CD4-positive, alpha-beta T cell (primary cell): ENCODE measurements around the gene SPINT2. TPM values are rescaled to one million over a fixed set of nuclear protein-coding genes. Genes with fewer than 3 reads are reported as not detected.

Experiments used
- ATAC-seq: fragments of 200-7000 bp; cut with Tn5 transposase; one replicate; pipeline ENCODE4 v1.10.0; 2022; ENCODE audit warnings: mild to moderate bottlenecking; ENCODE audit not compliant: poor library complexity
- CTCF ChIA-PET: fragments of 350-600 bp; sonication (Branson Sonifier 250); formaldehyde crosslinking; loops from one replicate; lab custom pipeline; 2021; ENCODE audit warnings: antibody characterized with exemption, inconsistent platforms; lab: Charles Lee
- POLR2A ChIA-PET: fragments of 350-600 bp; sonication (Branson Sonifier 250); formaldehyde crosslinking; loops from one replicate; lab custom pipeline; 2021; ENCODE audit warnings: antibody characterized with exemption, inconsistent platforms; lab: Charles Lee
- DNase-seq, 14 experiments: peaks; one replicate each; pipeline ENCODE4 v3.0.0-alpha.2; 2013 to 2020; ENCODE audit warnings: mixed read lengths in 2 of 14
- H3K27ac ChIP-seq, 2 donors: one replicate each; pipeline versions ENCODE4 v1.5.1 to v1.7.0; 2013; ENCODE audit warnings: low read length in 2 of 2, low read depth in 1 of 2, mild to moderate bottlenecking in 1 of 2
- H3K27me3 ChIP-seq, 2 experiments: 1 replicate in 1 of 2; 2 replicates in 1 of 2; pipeline versions ENCODE4 v1.6.1 to v1.7.0; 2013; ENCODE audit warnings: low read length in 2 of 2, control low read depth in 1 of 2, mild to moderate bottlenecking in 1 of 2, moderate library complexity in 1 of 2; ENCODE audit not compliant: insufficient read depth in 2 of 2, control insufficient read depth in 1 of 2
- H3K36me3 ChIP-seq: one replicate; pipeline ENCODE4 v1.6.1; 2013; ENCODE audit warnings: low read length, control low read depth; ENCODE audit not compliant: insufficient read depth
- H3K4me1 ChIP-seq: one replicate; pipeline ENCODE4 v1.6.1; 2013; ENCODE audit warnings: low read length, control low read depth; ENCODE audit not compliant: insufficient read depth
- H3K4me3 ChIP-seq: one replicate; pipeline ENCODE4 v1.5.1; 2013; ENCODE audit warnings: mild to moderate bottlenecking, low read length, moderate library complexity
- H3K9me3 ChIP-seq, 2 experiments: 1 replicate in 1 of 2; 2 replicates in 1 of 2; pipeline versions ENCODE4 v1.6.1 to v1.7.0; 2013; ENCODE audit warnings: low read length in 2 of 2, mild to moderate bottlenecking in 2 of 2, control low read depth in 1 of 2, moderate library complexity in 1 of 2; ENCODE audit not compliant: control insufficient read depth in 1 of 2, insufficient read depth in 1 of 2
- H3K27ac Mint-ChIP-seq: one replicate; pipeline ENCODE4 v1.8.0; 2020; ENCODE audit warnings: mixed read lengths
- H3K27me3 Mint-ChIP-seq: one replicate; pipeline ENCODE4 v1.8.0; 2021; ENCODE audit warnings: mixed read lengths
- H3K36me3 Mint-ChIP-seq: one replicate; pipeline ENCODE4 v1.8.0; 2021; ENCODE audit warnings: low read depth, mixed read lengths
- H3K4me1 Mint-ChIP-seq: one replicate; pipeline ENCODE4 v1.8.0; 2021; ENCODE audit warnings: low read depth, mixed read lengths
- H3K4me3 Mint-ChIP-seq: one replicate; pipeline ENCODE4 v1.8.0; 2020; ENCODE audit warnings: mild to moderate bottlenecking, mixed read lengths
- H3K9me3 Mint-ChIP-seq: one replicate; pipeline ENCODE4 v1.8.0; 2020; ENCODE audit warnings: mixed read lengths
- intact Hi-C, 2 experiments: fragments of 100-400 bp; cut with DNase I in 1 of 2; cut with micrococcal nuclease in 1 of 2; formaldehyde crosslinking; loops; one replicate each; pipeline versions ENCODE4 v1.15.1 to v1.9.0; 2023 to 2025; cut with DNase I, micrococcal nuclease
- total RNA-seq, 174 experiments: library from RNA in 2 of 174; stranded (reverse) in 2 of 174; gene quantifications; one replicate each; pipeline ENCODE4 v1.2.3 and lab custom pipeline; 2021 to 2026
- TF ChIP-seq, protein P1 (sequence below): fragments of 200-600 bp; IDR thresholded peaks from one replicate; pipeline ENCODE4 v1.8.0; 2022; ENCODE audit warnings: antibody characterized with exemption, mild to moderate bottlenecking

SPINT2 gene
- total RNA-seq, 2 experiments from 2014 or later = 25.4 to 26.5 TPM

DNA sequence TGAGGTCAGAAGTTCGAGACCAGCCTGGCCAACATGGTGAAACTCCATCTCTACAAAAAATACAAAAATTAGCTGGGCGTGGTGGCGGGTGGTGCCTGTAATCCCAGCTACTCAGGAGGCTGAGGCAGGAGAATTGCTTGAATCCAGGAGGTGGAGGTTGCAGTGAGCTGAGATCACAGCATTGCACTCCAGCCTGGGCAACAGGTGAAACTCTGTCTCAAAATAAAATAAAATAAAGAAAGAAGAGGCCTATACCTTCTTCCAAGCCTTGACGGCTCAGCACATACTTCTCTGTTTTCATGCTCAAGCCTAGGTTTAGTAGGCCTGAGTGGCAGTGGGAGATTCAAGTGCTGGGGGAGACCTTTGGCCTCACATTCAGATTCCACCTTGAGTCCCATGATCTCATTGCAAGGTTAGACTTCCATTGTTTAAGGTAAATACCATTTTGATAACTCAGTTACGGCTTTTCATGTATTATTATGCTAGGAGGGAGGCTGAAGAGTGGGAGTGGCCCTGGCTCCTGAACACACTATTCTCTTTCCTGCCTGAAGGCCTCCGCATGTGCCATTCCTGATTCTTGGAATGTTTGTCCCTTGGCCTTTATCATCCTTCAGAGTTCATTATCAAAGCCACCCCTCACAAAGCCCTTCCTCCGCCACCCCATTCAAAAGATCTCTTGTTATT is 1.6 kb upstream of the SPINT2 start:
- Mint-ChIP-seq H3K4me1 (peaks cover 26% of the 10 kb centered on the region), H3K9me3 (no peaks in the 10 kb centered on the region), H3K4me3 (peak overlapping the region; percentile 63), H3K27ac (no peak overlapping the region), H3K27me3 (peaks cover 12% of the 10 kb centered on the region), H3K36me3 (no peaks in the 10 kb centered on the region)
- Histone ChIP-seq H3K27me3 (no peaks in the 10 kb centered on the region), H3K4me3 (no peak overlapping the region), H3K4me1 (peaks cover 24% of the 10 kb centered on the region), H3K27ac (no peak overlapping the region), H3K9me3 (no peaks in the 10 kb centered on the region), H3K36me3 (no peaks in the 10 kb centered on the region)
- DNase-seq (no peak), ATAC-seq (no peak)
- intact Hi-C loops = no loop called here
- CTCF ChIA-PET = no interaction called here
- TF ChIP-seq, protein P1, sequence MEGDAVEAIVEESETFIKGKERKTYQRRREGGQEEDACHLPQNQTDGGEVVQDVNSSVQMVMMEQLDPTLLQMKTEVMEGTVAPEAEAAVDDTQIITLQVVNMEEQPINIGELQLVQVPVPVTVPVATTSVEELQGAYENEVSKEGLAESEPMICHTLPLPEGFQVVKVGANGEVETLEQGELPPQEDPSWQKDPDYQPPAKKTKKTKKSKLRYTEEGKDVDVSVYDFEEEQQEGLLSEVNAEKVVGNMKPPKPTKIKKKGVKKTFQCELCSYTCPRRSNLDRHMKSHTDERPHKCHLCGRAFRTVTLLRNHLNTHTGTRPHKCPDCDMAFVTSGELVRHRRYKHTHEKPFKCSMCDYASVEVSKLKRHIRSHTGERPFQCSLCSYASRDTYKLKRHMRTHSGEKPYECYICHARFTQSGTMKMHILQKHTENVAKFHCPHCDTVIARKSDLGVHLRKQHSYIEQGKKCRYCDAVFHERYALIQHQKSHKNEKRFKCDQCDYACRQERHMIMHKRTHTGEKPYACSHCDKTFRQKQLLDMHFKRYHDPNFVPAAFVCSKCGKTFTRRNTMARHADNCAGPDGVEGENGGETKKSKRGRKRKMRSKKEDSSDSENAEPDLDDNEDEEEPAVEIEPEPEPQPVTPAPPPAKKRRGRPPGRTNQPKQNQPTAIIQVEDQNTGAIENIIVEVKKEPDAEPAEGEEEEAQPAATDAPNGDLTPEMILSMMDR = no peak
- POLR2A ChIA-PET = no interaction called here

DNA sequence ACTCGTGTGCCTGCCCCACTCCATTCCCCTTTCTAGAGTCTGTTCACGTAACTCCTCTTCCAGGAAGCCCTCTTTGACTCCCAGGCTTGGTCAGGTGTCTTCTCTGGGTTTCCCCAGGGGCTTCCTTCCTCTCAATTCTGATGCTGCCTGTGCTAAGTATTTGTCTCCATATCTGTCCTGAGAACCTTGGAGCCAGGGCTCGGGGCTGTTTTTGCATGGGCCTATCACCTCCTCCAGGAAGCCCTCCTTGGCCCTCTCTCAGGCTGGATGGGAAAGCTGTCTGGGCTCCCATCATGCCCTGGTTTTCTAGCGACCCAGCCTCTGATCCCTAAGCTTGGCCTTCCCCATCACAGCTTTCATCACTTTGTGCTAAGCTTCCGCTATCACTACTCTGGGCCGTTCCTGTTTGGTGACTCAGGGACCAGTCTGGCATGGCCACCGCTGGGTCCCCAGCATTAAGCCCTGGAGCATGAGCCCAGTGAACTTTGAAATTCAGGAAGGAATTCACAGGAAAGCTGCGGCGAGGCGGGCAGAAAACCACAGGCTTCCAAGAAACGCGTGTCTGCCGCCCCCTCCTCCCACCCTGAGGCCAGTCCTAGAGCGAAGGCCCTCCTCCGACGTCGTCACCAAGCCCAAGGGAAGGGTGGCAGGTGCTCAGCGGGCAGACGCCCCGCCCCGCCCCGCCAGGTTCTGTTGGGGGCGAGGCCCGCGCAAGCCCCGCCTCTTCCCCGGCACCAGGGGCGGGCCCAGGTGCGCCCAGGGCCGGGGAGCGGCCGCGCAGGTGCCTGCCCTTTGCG is 486 bp upstream of the SPINT2 start:
- POLR2A ChIA-PET = interaction anchor here (0.6 to 2.7 kb wide), 9 partner anchors 12 to 600 kb away, joined by 3 to 16 read pairs (median 3); partner anchors contain the start of genes CATSPERG, FAM98C, PSMD8 and SIPA1L3
- H3K27me3 ChIP-seq = no peaks in the 10 kb centered on the region
- peak overlapping the region; percentile 52 for H3K27ac Mint-ChIP-seq
- H3K27ac ChIP-seq = peak overlapping the region; percentile 23 to 29
- H3K36me3 ChIP-seq = no peaks in the 10 kb centered on the region
- CTCF ChIA-PET = interaction anchor here (0.9 to 1.4 kb wide), 2 partner anchors 20 to 361 kb away, joined by 4 to 5 read pairs; no protein-coding TSS in a partner anchor
- TF ChIP-seq, protein P1 = no peak
- peak; percentile 92 for ATAC-seq
- peak overlapping the region; percentile 68 for H3K4me3 ChIP-seq
- H3K4me1 Mint-ChIP-seq = peaks cover 31% of the 10 kb centered on the region
- DNase-seq = peak in 13 of 14 experiments; percentile 63 to 92 (median 74)
- H3K4me1 ChIP-seq = peaks cover 24% of the 10 kb centered on the region
- intact Hi-C loops = loop anchor here in 1 of 2 experiments (2.0 kb wide), 1 partner anchor 53 kb away; no protein-coding TSS in a partner anchor
- no peaks in the 10 kb centered on the region for H3K9me3 Mint-ChIP-seq
- peaks cover 5% of the 10 kb centered on the region for H3K27me3 Mint-ChIP-seq
- no peaks in the 10 kb centered on the region for H3K9me3 ChIP-seq
- peak overlapping the region; percentile 83 for H3K4me3 Mint-ChIP-seq
- no peaks in the 10 kb centered on the region for H3K36me3 Mint-ChIP-seq

DNA sequence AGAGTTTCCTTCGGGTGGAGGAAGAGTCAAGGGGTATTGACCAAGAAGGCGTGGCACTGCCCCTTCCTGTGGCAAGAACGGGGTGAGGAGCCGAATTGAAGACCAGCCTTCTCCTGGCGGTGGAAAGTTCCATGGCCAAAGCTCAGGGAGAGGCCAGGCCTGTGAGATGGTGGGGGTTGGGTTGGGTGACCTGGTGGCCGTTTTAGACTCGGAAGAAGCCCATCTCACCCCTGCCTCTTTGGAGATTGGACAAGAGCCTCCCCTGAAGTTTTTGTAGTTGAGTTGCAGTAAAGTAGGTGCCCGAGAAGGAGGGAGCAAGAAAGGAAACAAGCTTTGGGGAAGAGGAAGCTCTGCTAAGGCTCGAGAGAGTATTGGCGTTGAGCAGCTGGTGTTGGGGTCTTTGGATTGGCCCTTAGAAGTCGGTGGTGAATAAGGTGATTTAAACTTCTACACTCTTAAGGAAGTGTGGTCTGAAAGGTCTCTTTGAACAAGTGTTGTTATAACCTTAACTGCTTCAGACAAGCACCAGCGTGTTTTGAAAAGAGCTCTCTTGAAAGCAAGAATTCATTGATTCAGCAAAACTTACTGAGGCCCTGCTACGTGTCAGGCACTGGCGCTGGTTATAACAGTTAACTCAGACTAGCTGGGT is 964 bp downstream of the SPINT2 start:
- H3K27me3 Mint-ChIP-seq = no peaks in the 10 kb centered on the region
- peak overlapping the region; percentile 83 for H3K4me3 Mint-ChIP-seq
- intact Hi-C loops = loop anchor here (2.0 to 5.0 kb wide), 2 partner anchors 47 to 51 kb away; no protein-coding TSS in a partner anchor
- H3K36me3 Mint-ChIP-seq = no peaks in the 10 kb centered on the region
- peak in 2 of 14 experiments; percentile 8 to 33 for DNase-seq
- H3K27ac Mint-ChIP-seq = peak overlapping the region; percentile 71
- H3K9me3 ChIP-seq = no peaks in the 10 kb centered on the region
- ChIA-PET POLR2A (interaction anchor here (1.1 to 2.7 kb wide), 4 partner anchors 10 to 358 kb away, joined by 4 to 16 read pairs (median 6); partner anchors contain the start of genes KCNK6, PSMD8, SIPA1L3 and WDR87), CTCF (interaction anchor here (0.7 to 1.4 kb wide), 2 partner anchors 53 to 363 kb away, joined by 3 to 4 read pairs; no protein-coding TSS in a partner anchor)
- H3K36me3 ChIP-seq = no peaks in the 10 kb centered on the region
- H3K4me1 ChIP-seq = peaks cover 24% of the 10 kb centered on the region
- H3K27ac ChIP-seq = peak overlapping the region; percentile 37 to 46
- no peaks in the 10 kb centered on the region for H3K27me3 ChIP-seq
- peak overlapping the region; percentile 68 for H3K4me3 ChIP-seq
- peaks cover 31% of the 10 kb centered on the region for H3K4me1 Mint-ChIP-seq
- no peak for ATAC-seq
- TF ChIP-seq, protein P1 = no peak
- H3K9me3 Mint-ChIP-seq = no peaks in the 10 kb centered on the region
